ENCODE results near the gene SLC13A2.

SLC13A2 gene

DNA sequence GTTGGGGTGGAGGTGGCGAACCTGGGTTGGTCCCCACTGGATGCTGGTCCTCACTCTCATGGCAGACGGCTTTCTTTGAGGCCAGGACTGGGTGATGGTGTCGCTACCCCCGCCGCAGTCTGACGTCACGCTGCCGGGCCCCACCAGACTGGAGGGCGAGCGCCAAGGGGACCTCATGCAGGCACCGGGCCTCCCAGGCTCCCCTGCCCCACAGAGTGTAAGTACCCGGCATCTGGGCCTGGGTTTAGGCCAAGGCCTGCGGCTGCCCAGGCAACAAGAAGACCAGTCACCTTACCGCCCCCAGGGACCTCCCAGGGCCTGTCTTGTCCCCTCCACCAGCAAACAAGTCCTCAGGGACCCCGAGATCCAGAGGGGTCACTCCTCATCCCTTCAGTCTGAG lies 50.4 kb downstream of the SLC13A2 start:
- Histone ChIP-seq H3K36me3 (ENCODE audit: control insufficient read depth, insufficient read depth, low read length) (no peaks in the 10 kb centered on the region), H3K27me3 (replicated peaks; ENCODE audit: control insufficient read depth, insufficient read depth, low read length, poor library complexity, severe bottlenecking) (no peaks in the 10 kb centered on the region), H3K9me3 (ENCODE audit: control insufficient read depth, low read length) (no peaks in the 10 kb centered on the region), H3K4me3 (ENCODE audit: insufficient read depth, low read depth, low read length, poor library complexity, severe bottlenecking) (no peak overlapping the region), H3K27ac (ENCODE audit: insufficient read depth, low read length, poor library complexity, severe bottlenecking) (no peak overlapping the region), H3K4me1 (ENCODE audit: control insufficient read depth, insufficient read depth, low read length, poor library complexity, severe bottlenecking) (no peaks in the 10 kb centered on the region)
- no peak for DNase-seq

DNA sequence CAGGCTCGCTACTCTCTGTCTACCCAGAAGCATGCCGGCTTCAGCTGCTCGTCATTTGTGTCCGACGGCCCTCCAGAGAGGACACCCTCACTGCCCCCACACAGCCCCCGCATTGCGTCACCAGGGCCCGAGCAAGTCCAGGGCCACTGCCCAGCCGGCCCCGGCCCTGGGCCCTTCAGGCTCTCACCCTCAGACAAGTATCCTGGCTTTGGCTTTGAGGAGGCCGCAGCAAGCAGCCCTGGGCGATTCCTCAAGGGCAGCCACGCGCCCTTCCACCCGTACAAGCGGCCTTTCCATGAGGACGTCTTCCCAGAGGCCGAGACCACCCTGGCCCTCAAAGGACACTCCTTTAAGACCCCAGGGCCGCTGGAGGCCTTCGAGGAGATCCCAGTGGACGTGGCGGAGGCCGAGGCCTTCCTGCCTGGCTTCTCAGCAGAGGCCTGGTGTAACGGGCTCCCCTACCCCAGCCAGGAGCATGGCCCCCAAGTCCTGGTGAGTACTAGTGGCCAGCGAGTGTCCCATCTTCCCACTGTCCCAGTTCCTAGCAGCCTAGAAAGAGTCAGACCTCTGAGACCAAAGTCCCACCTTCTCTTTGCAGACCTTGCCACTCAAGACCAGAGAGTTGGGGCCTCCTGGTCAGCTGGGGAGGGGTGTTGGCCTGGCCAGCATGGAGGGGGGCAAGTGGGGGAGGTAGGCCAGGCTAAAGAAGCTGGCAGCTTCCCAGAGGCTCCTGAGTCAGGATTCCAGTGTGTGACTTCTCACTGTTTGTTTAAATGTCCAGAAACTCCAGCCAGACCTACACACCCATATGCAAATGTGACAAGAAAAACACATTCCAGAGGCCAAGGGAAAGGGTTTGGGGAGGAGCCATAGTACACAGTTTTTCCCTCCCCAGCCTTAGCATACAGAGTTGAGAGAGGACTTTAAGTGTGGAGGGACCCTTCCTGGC lies 51.3 kb downstream of the SLC13A2 start:
- no peaks in the 10 kb centered on the region for H3K4me1 ChIP-seq (ENCODE audit: control insufficient read depth, insufficient read depth, low read length, poor library complexity, severe bottlenecking)
- no peaks in the 10 kb centered on the region for H3K36me3 ChIP-seq (ENCODE audit: control insufficient read depth, insufficient read depth, low read length)
- no peak for DNase-seq
- no peaks in the 10 kb centered on the region for H3K9me3 ChIP-seq (ENCODE audit: control insufficient read depth, low read length)
- H3K4me3 ChIP-seq (ENCODE audit: insufficient read depth, low read depth, low read length, poor library complexity, severe bottlenecking) = no peak overlapping the region
- H3K27me3 ChIP-seq (replicated peaks; ENCODE audit: control insufficient read depth, insufficient read depth, low read length, poor library complexity, severe bottlenecking) = no peaks in the 10 kb centered on the region
- H3K27ac ChIP-seq (ENCODE audit: insufficient read depth, low read length, poor library complexity, severe bottlenecking) = no peak overlapping the region

DNA sequence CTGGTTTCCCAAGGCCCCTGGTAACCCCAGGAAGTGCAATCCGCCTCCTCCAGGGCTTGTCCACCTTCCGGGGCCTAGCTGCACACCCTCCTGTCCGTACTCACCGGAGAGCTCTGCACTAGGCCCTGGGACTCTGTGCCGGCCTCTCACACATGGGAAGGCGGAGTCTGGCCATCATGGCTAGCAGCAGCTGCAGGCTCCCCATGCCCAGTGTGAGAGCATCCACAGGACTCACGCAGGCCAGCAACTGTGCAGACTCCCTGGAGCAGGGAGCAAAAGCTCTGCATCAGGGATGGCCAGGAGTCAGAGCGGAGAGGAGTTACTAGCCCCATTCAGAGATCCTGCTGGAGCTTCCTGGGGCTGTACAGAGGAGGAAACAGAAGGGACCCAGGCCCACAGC lies 52.9 kb downstream of the SLC13A2 start:
- no peaks in the 10 kb centered on the region for H3K9me3 ChIP-seq (ENCODE audit: control insufficient read depth, low read length)
- no peaks in the 10 kb centered on the region for H3K4me1 ChIP-seq (ENCODE audit: control insufficient read depth, insufficient read depth, low read length, poor library complexity, severe bottlenecking)
- no peak overlapping the region for H3K4me3 ChIP-seq (ENCODE audit: insufficient read depth, low read depth, low read length, poor library complexity, severe bottlenecking)
- DNase-seq = no peak
- no peaks in the 10 kb centered on the region for H3K27me3 ChIP-seq (replicated peaks; ENCODE audit: control insufficient read depth, insufficient read depth, low read length, poor library complexity, severe bottlenecking)
- H3K36me3 ChIP-seq (ENCODE audit: control insufficient read depth, insufficient read depth, low read length) = no peaks in the 10 kb centered on the region
- no peak overlapping the region for H3K27ac ChIP-seq (ENCODE audit: insufficient read depth, low read length, poor library complexity, severe bottlenecking)

DNA sequence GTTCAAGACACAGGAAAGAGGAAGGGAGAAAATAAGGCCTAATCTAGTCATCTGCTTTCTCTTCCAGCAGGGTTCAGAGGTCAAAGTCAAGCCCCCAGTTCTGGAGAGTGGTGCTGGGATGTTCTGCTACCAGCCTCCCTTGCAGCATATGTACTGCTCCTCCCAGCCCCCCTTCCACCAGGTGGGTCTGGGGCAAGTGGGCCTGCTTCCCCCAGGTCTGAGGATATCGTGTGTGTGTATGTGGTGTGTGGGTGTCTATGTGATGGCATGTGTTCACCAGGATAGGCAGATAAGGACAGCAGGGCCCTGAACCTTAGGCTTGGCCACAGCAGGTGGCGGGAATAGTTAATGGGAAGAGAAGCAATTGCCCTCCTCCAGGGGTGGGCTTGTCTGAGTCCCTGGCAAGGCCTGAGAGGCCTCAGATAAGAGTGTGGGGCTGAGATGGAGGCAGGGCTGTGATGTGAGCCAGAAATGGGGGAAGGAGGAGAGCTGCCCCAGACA lies 53.8 kb downstream of the SLC13A2 start:
- no peaks in the 10 kb centered on the region for H3K27me3 ChIP-seq (replicated peaks; ENCODE audit: control insufficient read depth, insufficient read depth, low read length, poor library complexity, severe bottlenecking)

DNA sequence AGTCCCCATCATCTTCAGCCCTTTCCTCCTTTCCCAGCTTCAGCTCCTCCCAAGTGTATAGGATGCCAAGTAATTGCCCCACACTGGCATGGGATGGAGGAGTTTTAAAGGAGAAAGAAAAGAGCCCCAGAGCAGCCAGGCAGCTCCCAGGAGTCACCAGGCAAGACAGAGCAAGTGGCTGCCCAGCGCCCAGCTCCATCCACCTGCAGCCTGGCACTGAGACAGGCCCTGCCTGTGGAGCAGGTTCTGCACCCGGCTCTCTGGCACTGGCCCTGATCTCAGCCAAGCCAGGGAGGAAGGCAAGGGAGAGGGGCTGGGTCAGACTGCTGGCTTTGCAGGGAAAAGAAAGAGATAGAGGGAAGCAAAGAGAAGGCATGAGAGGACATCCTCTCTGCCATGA lies 54.4 kb downstream of the SLC13A2 start:
- Histone ChIP-seq H3K27ac (ENCODE audit: insufficient read depth, low read length, poor library complexity, severe bottlenecking) (no peak overlapping the region), H3K9me3 (ENCODE audit: control insufficient read depth, low read length) (no peaks in the 10 kb centered on the region), H3K4me1 (ENCODE audit: control insufficient read depth, insufficient read depth, low read length, poor library complexity, severe bottlenecking) (no peaks in the 10 kb centered on the region), H3K27me3 (replicated peaks; ENCODE audit: control insufficient read depth, insufficient read depth, low read length, poor library complexity, severe bottlenecking) (no peaks in the 10 kb centered on the region), H3K36me3 (ENCODE audit: control insufficient read depth, insufficient read depth, low read length) (no peaks in the 10 kb centered on the region), H3K4me3 (ENCODE audit: insufficient read depth, low read depth, low read length, poor library complexity, severe bottlenecking) (no peak overlapping the region)
- DNase-seq = no peak

More for the DNA sequence above, 53.8 kb downstream of the SLC13A2 start:
- no peak for DNase-seq
- no peaks in the 10 kb centered on the region for H3K4me1 ChIP-seq (ENCODE audit: control insufficient read depth, insufficient read depth, low read length, poor library complexity, severe bottlenecking)
- H3K4me3 ChIP-seq (ENCODE audit: insufficient read depth, low read depth, low read length, poor library complexity, severe bottlenecking) = no peak overlapping the region
- no peaks in the 10 kb centered on the region for H3K9me3 ChIP-seq (ENCODE audit: control insufficient read depth, low read length)
- no peaks in the 10 kb centered on the region for H3K36me3 ChIP-seq (ENCODE audit: control insufficient read depth, insufficient read depth, low read length)
- H3K27ac ChIP-seq (ENCODE audit: insufficient read depth, low read length, poor library complexity, severe bottlenecking) = no peak overlapping the region

- no peaks in the 10 kb centered on the region for H3K4me1 ChIP-seq (ENCODE audit: control insufficient read depth, insufficient read depth, low read length, poor library complexity, severe bottlenecking)
- H3K27ac ChIP-seq (ENCODE audit: insufficient read depth, low read length, poor library complexity, severe bottlenecking) = no peak overlapping the region
- DNase-seq = no peak
- H3K9me3 ChIP-seq (ENCODE audit: control insufficient read depth, low read length) = no peaks in the 10 kb centered on the region
- H3K27me3 ChIP-seq (replicated peaks; ENCODE audit: control insufficient read depth, insufficient read depth, low read length, poor library complexity, severe bottlenecking) = no peaks in the 10 kb centered on the region
- H3K36me3 ChIP-seq (ENCODE audit: control insufficient read depth, insufficient read depth, low read length) = no peaks in the 10 kb centered on the region
- H3K4me3 ChIP-seq (ENCODE audit: insufficient read depth, low read depth, low read length, poor library complexity, severe bottlenecking) = no peak overlapping the region
These were observed 55.0 kb downstream of the SLC13A2 start for GRCh38 chr17:28528327-28529012.

GRCh38 chr17:28529013-28529400 lies 55.6 kb downstream of the SLC13A2 start:
- no peaks in the 10 kb centered on the region for H3K9me3 ChIP-seq (ENCODE audit: control insufficient read depth, low read length)
- no peaks in the 10 kb centered on the region for H3K36me3 ChIP-seq (ENCODE audit: control insufficient read depth, insufficient read depth, low read length)
- H3K4me3 ChIP-seq (ENCODE audit: insufficient read depth, low read depth, low read length, poor library complexity, severe bottlenecking) = no peak overlapping the region
- DNase-seq = no peak
- no peaks in the 10 kb centered on the region for H3K4me1 ChIP-seq (ENCODE audit: control insufficient read depth, insufficient read depth, low read length, poor library complexity, severe bottlenecking)
- H3K27ac ChIP-seq (ENCODE audit: insufficient read depth, low read length, poor library complexity, severe bottlenecking) = no peak overlapping the region
- H3K27me3 ChIP-seq (replicated peaks; ENCODE audit: control insufficient read depth, insufficient read depth, low read length, poor library complexity, severe bottlenecking) = no peaks in the 10 kb centered on the region

- Histone ChIP-seq H3K36me3 (ENCODE audit: control insufficient read depth, insufficient read depth, low read length) (no peaks in the 10 kb centered on the region), H3K27me3 (replicated peaks; ENCODE audit: control insufficient read depth, insufficient read depth, low read length, poor library complexity, severe bottlenecking) (no peaks in the 10 kb centered on the region), H3K4me3 (ENCODE audit: insufficient read depth, low read depth, low read length, poor library complexity, severe bottlenecking) (no peak overlapping the region), H3K4me1 (ENCODE audit: control insufficient read depth, insufficient read depth, low read length, poor library complexity, severe bottlenecking) (no peaks in the 10 kb centered on the region), H3K9me3 (ENCODE audit: control insufficient read depth, low read length) (no peaks in the 10 kb centered on the region), H3K27ac (ENCODE audit: insufficient read depth, low read length, poor library complexity, severe bottlenecking) (no peak overlapping the region)
- no peak for DNase-seq
These were observed 56.8 kb downstream of the SLC13A2 start for GRCh38 chr17:28530250-28530649.

DNA sequence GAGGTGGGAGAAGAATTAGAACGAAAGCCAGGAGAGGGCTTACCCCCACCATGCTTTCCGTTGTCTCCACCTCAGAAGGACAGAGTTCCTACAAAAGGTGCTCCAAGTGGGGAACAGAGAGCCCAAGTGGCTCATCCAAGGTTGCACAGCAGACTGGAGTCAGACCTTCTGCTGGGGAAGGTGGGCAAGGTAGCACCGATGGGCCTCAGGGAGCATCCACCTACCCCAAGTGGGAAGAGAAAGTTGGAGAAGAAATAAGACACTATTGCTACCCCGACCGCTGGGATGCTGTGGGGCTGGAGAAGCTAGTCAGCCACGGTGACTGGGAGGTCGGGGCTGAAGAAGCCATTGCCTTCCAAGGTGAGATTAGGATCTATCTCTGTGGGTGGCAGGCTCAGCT lies 57.5 kb downstream of the SLC13A2 start:
- Histone ChIP-seq H3K27me3 (replicated peaks; ENCODE audit: control insufficient read depth, insufficient read depth, low read length, poor library complexity, severe bottlenecking) (no peaks in the 10 kb centered on the region), H3K4me1 (ENCODE audit: control insufficient read depth, insufficient read depth, low read length, poor library complexity, severe bottlenecking) (no peaks in the 10 kb centered on the region), H3K36me3 (ENCODE audit: control insufficient read depth, insufficient read depth, low read length) (no peaks in the 10 kb centered on the region), H3K27ac (ENCODE audit: insufficient read depth, low read length, poor library complexity, severe bottlenecking) (no peak overlapping the region), H3K9me3 (ENCODE audit: control insufficient read depth, low read length) (no peaks in the 10 kb centered on the region), H3K4me3 (ENCODE audit: insufficient read depth, low read depth, low read length, poor library complexity, severe bottlenecking) (no peak overlapping the region)
- DNase-seq = no peak
